NCI-H1105 treated with DMSO at 0.1 percent for 48 hours (cell line): Measurements from ENCODE around the gene DLX5.
A peak's percentile ranks its signal among the peaks of the same experiment; 100 is the strongest.

Experiments used
- DNase-seq: peaks from one replicate; lab custom pipeline; 2025; lab: John Stamatoyannopoulos, UW

The DLX5 gene

GRCh38 chr7:97018126-97018601, 6.5 kb downstream of the DLX5 start:
- DNase-seq: no peak

- DNase-seq: no peak
Measured at GRCh38 chr7:97017192-97018125, 7.2 kb downstream of the DLX5 start.

- DNase-seq: peak; percentile 88
Measured at GRCh38 chr7:97016381-97017191, 8.0 kb downstream of the DLX5 start.

- DNase-seq: no peak
Measured at GRCh38 chr7:97015756-97016380, 8.8 kb downstream of the DLX5 start.

- no peak for DNase-seq
Measured at GRCh38 chr7:97015279-97015678, 9.4 kb downstream of the DLX5 start.

GRCh38 chr7:97014145-97014750, 10.4 kb downstream of the DLX5 start:
- no peak for DNase-seq

- no peak for DNase-seq
Measured at GRCh38 chr7:97013845-97014134, 10.8 kb downstream of the DLX5 start.

- no peak for DNase-seq
Measured at GRCh38 chr7:97013134-97013844, 11.3 kb downstream of the DLX5 start.

- DNase-seq: peak; percentile 96
Measured at GRCh38 chr7:97012365-97013133, 12.1 kb downstream of the DLX5 start.

- peak; percentile 98 for DNase-seq
Measured at GRCh38 chr7:97011536-97012364, 12.9 kb downstream of the DLX5 start.

- DNase-seq: no peak
Measured at GRCh38 chr7:97011104-97011503, 13.5 kb downstream of the DLX5 start.

GRCh38 chr7:97009753-97010732, 14.6 kb downstream of the DLX5 start:
- no peak for DNase-seq

- DNase-seq: no peak
Measured at GRCh38 chr7:97008275-97008917, 16.2 kb downstream of the DLX5 start.

- no peak for DNase-seq
Measured at GRCh38 chr7:97007583-97007861, 17.1 kb downstream of the DLX5 start.

- DNase-seq: no peak
Measured at GRCh38 chr7:97006816-97007582, 17.6 kb downstream of the DLX5 start.

- DNase-seq: no peak
Measured at GRCh38 chr7:97006055-97006815, 18.4 kb downstream of the DLX5 start.
